Testis (tissue), 2 donors: Measurements from ENCODE around the gene PYY.

ENCODE experiments used
- CTCF ChIP-seq, 3 experiments: fragments of 450-650 bp in 2 of 3; fragments of 200-600 bp in 1 of 3; sonication (generic) in 1 of 3; IDR thresholded peaks; one replicate each; pipeline ENCODE4 v1.5.1; 2016 to 2019; ENCODE audit warnings: antibody characterized with exemption in 3 of 3, mild to moderate bottlenecking in 2 of 3, moderate library complexity in 1 of 3
- POLR2A ChIP-seq: fragments of 450-650 bp; IDR thresholded peaks from one replicate; pipeline ENCODE4 v1.6.1; 2017; ENCODE audit warnings: antibody characterized with exemption, mild to moderate bottlenecking, moderate library complexity

GRCh38 chr17:43987131-43988021, 33.6 kb upstream of the PYY start:
- no peak for TF ChIP-seq CTCF (IDR thresholded peaks at IDR 0.05)
- TF ChIP-seq POLR2A, result no peak
